Measurements from ENCODE around the gene RTEL1. TPM values are rescaled to one million over a fixed set of nuclear protein-coding genes. Genes with fewer than 3 reads are reported as not detected.

Gene RTEL1
- polyA plus RNA-seq, 3 donors, result 13.8 to 22.2 (median 18.2) TPM

- DNase-seq (ENCODE audit: extremely low read depth in 1 of 11, low read depth in 9 of 11, low spot score in 4 of 11), result no peak
Observed at GRCh38 chr20:63680857-63681608, 22.9 kb downstream of the RTEL1 start.

- no peak for DNase-seq (ENCODE audit: extremely low read depth in 1 of 11, low read depth in 9 of 11, low spot score in 4 of 11)
Observed at GRCh38 chr20:63681609-63682142, 23.6 kb downstream of the RTEL1 start.

GRCh38 chr20:63682384-63683139, 24.4 kb downstream of the RTEL1 start:
- no peak for DNase-seq (ENCODE audit: extremely low read depth in 1 of 11, low read depth in 9 of 11, low spot score in 4 of 11)

GRCh38 chr20:63685269-63686026, 27.3 kb downstream of the RTEL1 start:
- no peak for DNase-seq (ENCODE audit: extremely low read depth in 1 of 11, low read depth in 9 of 11, low spot score in 4 of 11)

- DNase-seq (ENCODE audit: extremely low read depth in 1 of 11, low read depth in 9 of 11, low spot score in 4 of 11), result no peak
Observed at GRCh38 chr20:63686094-63686491, 28.0 kb downstream of the RTEL1 start.

- peak in 3 of 11 donors; percentile 23 to 62 (median 37) for DNase-seq (ENCODE audit: extremely low read depth in 1 of 11, low read depth in 9 of 11, low spot score in 4 of 11)
Observed at GRCh38 chr20:63686492-63687321, 28.6 kb downstream of the RTEL1 start.

GRCh38 chr20:63687419-63688178, 29.5 kb downstream of the RTEL1 start:
- DNase-seq (ENCODE audit: extremely low read depth in 1 of 11, low read depth in 9 of 11, low spot score in 4 of 11), result no peak

GRCh38 chr20:63688228-63689045, 30.3 kb downstream of the RTEL1 start:
- DNase-seq (ENCODE audit: extremely low read depth in 1 of 11, low read depth in 9 of 11, low spot score in 4 of 11), result no peak

- no peak for DNase-seq (ENCODE audit: extremely low read depth in 1 of 11, low read depth in 9 of 11, low spot score in 4 of 11)
Observed at GRCh38 chr20:63689046-63690002, 31.2 kb downstream of the RTEL1 start.

- DNase-seq (ENCODE audit: extremely low read depth in 1 of 11, low read depth in 9 of 11, low spot score in 4 of 11), result no peak
Observed at GRCh38 chr20:63690003-63690897, 32.1 kb downstream of the RTEL1 start.

GRCh38 chr20:63690898-63691710, 33.0 kb downstream of the RTEL1 start:
- no peak for DNase-seq (ENCODE audit: extremely low read depth in 1 of 11, low read depth in 9 of 11, low spot score in 4 of 11)

- DNase-seq (ENCODE audit: extremely low read depth in 1 of 11, low read depth in 9 of 11, low spot score in 4 of 11), result no peak
Observed at GRCh38 chr20:63691711-63692435, 33.8 kb downstream of the RTEL1 start.

- no peak for DNase-seq (ENCODE audit: extremely low read depth in 1 of 11, low read depth in 9 of 11, low spot score in 4 of 11)
Observed at GRCh38 chr20:63692436-63693082, 34.4 kb downstream of the RTEL1 start.

Measured in renal cortex interstitium (tissue), 11 donors.